SH-SY5Y (cell line): ENCODE measurements around the gene TBC1D14.

Experiments
- GATA2 ChIP-seq: IDR thresholded peaks from 2 replicates; pipeline ENCODE4 v1.6.1; 2011; ENCODE audit warnings: mild to moderate bottlenecking, low read depth, low read length
- GATA3 ChIP-seq: IDR thresholded peaks from 2 replicates; pipeline ENCODE4 v1.6.1; 2011; ENCODE audit warnings: low read depth, mild to moderate bottlenecking, low read length, moderate library complexity

DNA sequence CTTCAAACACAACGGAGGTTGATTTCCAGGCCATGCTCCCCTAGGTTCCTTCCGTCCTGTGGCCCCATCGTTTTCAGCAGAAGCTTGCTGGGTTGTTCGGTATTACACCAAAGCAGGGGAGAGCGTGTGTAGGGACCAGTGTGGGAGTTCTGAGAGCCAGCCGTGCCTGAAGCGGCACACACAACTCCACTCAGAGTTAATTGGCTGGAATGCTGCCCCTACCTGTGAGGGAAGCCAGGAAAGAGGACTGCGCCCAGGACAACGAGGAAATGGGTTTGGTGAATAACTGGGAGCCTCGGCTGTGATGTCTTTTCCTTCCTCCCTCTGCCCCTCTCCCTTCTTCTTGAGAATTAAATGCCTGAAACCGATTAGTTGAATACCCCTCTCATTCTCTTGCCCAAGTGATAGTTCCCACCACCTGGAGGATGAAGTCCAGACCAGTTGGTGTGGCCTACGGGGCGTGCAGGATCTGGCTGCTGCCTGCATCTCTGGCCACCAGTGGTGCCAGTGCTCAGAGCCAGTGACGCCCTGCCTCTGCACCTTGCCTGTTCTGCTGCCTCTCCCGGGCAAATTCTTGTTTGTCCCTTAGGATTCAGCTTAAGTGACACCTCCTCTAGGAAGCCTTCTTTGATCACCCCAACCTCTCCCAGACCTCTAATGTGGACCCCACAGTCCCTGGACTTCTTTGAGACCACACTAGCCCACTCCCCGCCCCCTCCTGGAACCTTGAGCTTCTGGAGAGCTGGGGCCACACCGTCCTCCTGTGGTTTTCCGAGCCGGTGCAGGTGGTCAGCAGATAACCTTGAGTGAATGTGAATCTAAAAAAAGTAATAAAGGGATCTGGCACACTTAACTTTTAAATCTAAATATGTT lies 33.6 kb downstream of the TBC1D14 start:
- no peak for TF ChIP-seq GATA2
- no peak for TF ChIP-seq GATA3
